NCI-H1417 (cell line): Measurements from ENCODE around the gene FBXW5.

ENCODE experiments used
- DNase-seq, 3 experiments: peaks; one replicate each; lab custom pipeline; 2025; lab: John Stamatoyannopoulos, UW

Gene FBXW5

GRCh38 chr9:136930014-136930413 is 14.5 kb downstream of the FBXW5 start:
- DNase-seq: no peak

DNA sequence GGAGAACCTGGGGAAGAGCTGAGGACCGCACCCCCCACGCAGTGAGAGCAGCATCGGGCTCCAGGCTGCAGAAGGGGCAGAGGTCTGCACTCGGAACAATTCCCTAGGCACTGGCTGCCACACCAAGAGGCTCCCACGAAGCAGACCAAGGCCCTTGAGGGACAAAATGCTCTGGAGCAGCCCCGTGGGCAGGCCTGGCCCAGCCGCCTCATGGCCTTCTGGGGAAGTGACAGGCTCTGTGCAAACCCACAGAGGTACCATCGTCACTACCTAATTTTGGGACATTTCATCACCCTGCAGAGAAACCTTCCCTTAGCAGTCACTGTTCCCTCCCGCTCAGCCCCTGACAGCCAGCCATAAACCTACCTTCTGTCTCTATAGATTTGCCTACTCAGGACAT is 15.9 kb downstream of the FBXW5 start:
- no peak for DNase-seq

DNA sequence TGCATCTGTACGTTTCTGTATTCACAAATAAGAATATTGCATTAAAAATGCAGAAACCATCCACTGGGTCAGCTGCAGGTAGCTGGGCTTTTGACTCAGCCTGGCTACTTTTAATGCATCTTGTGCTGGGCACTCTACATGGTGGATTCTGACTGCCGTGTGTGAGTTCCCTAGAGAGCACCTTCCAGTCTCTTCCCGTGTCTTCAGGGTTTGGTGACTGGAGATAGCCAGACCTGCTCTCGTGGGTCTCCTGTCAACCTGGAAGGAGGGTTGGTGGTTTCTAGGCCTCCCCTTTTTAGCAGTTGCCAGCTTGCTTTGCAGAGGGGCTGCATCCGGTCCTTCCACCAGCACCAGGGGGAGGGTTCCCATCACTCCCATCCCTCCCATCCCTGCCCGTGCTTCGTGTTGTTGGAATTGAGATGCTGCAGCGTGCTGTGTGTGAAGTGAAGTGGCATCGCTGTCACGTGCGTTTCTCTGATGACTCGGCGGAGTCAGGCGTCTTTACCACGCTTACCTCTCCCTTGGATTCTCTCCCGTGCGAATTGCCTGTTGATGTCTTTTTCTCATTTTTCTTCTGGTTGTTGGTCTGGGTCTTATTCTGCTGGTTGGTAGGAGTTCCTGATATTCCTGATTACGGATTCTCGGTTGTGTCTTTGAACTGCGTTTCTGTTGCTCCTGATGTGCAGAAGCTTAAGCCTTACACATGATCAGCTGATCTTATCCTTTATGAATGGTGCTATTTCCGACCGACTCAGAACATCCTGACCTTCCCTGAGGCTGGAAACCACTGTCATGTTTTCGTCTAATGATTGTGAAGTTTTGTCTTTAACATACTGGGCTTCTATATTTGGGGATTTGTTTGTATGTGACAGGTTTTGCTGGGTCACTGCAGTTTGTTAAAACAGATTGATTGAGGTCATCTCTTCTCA is 16.9 kb downstream of the FBXW5 start:
- DNase-seq: no peak

DNA sequence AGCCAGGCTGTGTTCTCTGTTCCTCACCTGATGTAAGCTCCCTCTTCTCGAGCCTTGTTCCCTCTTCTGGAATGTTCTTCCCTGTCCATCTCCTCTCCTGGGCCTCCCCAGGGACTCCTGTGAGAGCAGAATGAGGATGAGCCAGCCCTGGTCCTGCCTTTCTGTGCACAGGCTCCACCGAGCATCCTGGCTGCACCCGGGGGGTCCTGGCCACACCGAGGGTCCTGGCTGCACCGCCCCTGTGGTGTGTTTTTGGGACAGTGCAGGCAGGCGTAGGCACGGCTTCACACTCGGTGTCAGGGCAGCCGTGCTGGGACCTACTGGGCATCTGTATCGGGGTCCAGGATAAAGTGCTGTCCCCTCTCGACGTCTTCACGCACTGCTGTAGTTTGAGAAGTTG is 17.8 kb downstream of the FBXW5 start:
- no peak for DNase-seq

- DNase-seq: no peak
Observed at GRCh38 chr9:136926154-136926704, 18.3 kb downstream of the FBXW5 start.

- no peak for DNase-seq
Observed at GRCh38 chr9:136925414-136926153, 19.0 kb downstream of the FBXW5 start.

GRCh38 chr9:136923881-136924280 is 20.7 kb downstream of the FBXW5 start:
- peak; percentile 58 to 77 (median 61) for DNase-seq

GRCh38 chr9:136922540-136922939 is 22.0 kb downstream of the FBXW5 start:
- DNase-seq: no peak

DNA sequence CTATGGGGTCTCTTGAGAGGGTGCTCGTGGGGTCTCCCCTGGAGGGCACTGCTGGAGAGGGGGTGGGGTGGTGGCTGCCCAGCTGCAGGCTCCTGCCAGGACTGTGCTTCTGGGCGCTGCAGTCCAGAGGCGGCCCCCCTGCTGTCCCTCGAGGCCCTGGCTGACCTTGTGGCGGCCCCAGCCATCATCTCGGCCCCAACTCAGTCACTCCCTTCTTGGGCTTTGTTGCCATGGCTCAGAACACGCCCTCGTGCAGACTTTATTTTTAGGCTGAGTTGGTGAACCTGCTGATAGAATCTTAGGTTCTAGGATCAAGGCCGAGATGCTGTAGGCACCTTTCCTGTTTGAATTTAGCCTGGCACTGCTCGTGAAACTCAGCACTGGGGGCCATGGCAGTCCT is 22.8 kb downstream of the FBXW5 start:
- DNase-seq: no peak

DNA sequence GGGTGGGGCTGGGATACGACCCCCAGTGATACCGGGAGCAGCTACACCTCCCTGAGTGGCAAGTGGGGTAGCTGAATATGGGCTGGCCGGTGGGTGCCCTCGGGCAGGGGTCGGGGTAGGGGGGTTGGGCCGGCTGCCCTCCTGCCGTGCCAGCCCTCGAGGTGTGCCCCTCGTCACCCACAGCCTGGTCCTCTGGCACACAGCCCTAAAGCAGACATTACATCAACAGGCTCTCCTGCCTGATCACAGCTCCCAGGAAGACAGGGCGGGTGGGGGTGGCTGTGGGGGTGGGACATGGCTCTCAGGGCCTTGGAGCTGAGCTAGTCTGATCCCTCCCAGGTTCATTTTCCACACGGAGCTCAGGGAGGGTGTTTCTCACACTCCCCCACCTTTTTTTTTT is 23.2 kb downstream of the FBXW5 start:
- no peak for DNase-seq

DNA sequence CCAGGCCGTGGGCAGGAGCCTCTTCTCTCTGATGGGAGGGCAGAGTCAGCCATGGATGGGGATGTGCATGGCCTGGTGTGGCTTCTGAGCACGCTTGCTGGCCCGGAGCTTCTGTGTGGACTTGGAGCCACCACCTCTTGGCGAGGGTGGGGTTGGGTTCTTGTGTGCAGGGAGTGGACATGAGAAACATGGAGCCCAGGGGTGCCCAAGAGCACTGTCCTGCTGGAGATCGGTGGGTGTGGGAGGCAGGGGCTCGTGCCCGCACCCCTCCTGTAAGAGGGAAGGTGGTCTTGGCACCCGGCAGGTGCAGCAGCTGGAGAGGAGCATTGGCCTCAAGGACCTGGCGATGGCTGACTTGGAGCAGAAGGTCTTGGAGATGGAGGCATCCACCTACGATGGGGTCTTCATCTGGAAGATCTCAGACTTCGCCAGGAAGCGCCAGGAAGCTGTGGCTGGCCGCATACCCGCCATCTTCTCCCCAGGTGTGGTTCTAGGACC is 23.8 kb downstream of the FBXW5 start:
- DNase-seq: no peak

GRCh38 chr9:136920069-136920468 is 24.5 kb downstream of the FBXW5 start:
- DNase-seq: no peak

- DNase-seq: no peak
Observed at GRCh38 chr9:136917902-136918301, 26.6 kb downstream of the FBXW5 start.

DNA sequence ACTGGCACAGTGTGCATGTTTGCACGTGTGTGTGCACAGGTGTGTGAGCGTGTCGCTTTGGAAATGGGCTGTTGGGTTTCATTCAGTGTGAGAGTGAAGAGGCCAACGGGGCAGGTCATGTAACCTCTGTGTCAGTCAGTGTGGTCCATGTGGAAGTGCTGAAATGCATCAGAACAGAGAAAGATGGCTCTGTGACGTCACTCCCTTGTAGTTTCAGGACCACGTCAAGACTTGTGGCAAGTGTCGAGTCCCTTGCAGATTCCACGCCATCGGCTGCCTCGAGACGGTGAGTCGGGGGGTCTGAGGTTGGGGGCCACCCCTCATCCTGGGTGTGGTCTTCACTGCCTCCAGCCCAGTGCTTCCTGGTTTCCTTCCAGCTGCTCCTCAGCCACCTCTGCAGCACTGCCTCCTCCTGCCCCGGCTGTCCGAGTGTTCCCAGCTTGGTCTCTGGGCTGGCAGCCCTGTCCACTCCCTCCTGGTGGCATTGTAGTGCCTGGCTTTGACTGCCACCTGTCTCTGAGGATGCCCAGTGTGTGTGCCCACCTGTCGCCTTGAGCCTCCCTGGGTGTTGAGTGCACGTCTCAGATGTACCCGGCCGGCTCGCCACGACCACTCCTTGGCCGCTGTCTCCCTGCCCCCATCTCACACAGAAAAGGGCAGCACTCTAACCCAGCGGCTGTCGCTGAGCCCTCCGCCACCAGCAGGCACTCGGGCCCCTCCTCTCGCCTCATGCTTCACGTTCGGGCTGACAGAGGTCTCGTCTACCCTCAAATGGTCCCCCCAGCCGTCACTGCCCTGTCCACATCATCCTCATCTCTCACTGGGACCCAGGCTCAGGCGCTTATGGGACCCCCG is 28.0 kb downstream of the FBXW5 start:
- DNase-seq: no peak

- no peak for DNase-seq
Observed at GRCh38 chr9:136915632-136916329, 28.8 kb downstream of the FBXW5 start.

GRCh38 chr9:136913701-136914438 is 30.7 kb downstream of the FBXW5 start:
- no peak for DNase-seq

DNA sequence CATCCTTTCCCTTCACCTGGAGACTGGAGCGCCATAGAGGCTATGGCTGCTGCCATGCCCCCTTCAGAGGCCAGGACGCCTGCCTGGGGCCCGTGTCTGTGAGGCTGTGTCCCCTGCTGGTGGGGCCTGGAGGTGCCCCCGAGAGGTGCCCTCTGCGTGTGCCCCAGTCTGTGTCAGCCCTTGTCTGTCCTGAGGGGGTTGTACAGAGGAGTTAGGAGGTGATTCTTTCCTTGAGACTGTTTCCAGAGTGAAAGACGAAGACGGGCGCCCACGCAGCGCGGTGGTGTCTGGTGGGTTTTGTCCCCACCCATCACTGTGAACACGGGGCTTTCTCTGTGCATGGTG is 33.7 kb downstream of the FBXW5 start:
- no peak for DNase-seq

DNA sequence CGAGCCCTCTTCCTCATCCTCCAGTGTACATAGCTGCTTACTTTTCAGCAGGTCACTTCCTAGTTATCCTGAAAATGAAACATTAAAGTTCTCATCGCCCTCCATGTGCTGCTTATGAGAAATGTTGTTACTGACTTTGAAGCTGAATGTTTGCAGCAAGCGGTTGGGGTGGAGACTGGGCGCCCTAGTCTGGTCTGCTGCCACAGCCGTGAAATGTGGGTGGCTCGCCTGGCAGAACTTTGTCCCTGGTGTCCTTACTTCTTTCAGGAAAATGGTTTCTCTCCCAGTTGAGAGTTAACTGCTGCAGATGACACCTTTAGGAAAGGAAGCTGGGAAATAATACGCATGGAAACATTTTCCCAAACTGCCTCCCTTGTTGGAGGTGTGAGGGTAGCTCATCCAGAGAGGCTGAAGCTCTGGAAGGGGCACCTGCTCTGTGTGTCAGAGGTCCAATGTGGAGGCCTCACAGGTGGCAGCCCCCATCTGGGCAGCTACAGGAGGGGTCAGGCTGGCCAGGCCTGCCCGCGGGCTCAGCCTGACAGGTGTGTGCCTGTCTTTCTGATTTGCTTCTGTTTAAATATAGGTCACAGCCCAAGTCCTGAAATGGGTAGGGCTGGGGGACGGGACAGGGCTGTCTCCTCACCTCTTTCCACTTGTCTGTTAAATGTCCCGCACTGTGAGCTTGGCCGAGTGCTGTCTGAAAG is 34.2 kb downstream of the FBXW5 start:
- no peak for DNase-seq

GRCh38 chr9:136907011-136907914 is 37.3 kb downstream of the FBXW5 start:
- DNase-seq: no peak
